Limb (tissue), 2 donors: ENCODE results near the gene AZI2.

ENCODE experiments used
- DNase-seq, 2 donors: peaks; one replicate each; pipeline ENCODE4 v3.0.0-alpha.2; 2016; ENCODE audit errors: extremely low spot score in 2 of 2

The AZI2 gene

DNA sequence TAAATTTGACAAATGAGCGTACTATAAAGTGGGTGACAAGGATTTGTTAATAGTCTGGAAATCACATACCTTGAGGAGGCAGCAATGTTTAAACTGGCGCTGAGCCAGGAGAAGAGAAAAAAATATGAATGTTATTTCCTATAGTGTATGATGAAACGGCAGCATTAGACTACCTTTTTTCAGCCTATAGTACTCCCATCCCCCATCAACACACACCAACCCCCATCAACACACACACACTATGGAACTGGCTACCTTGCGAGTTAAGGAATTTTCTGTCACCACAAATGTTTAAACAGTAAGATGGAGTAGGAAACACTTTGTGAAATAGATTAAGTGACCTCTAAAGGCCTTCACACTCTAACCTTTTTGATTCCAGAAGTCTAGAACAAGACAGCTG, 46.9 kb downstream of the AZI2 start:
- no peak for DNase-seq

- no peak for DNase-seq
Observed at GRCh38 chr3:28300345-28300962, 48.2 kb downstream of the AZI2 start.

DNA sequence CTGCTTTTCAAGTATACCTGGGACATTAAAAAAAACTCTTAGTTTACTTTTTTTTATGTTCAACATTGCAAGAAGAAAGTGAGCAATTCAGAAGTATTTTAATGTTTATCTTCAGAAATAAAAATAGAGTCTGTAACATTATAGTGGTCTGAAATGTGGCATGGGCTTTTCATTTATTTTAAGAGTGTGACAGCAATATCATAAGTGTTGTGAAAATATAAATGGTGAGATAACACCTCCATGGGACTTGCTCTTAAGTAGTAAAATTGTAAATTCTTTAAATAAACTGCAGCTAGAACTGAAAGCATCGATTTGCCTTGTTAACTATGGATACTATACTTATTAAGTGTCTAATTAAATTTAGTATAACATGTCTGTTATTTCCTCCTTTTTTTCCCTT, 48.9 kb downstream of the AZI2 start:
- DNase-seq: no peak

GRCh38 chr3:28295898-28296490, 52.6 kb downstream of the AZI2 start:
- peak in 1 of 2 donors; percentile 5 for DNase-seq

DNA sequence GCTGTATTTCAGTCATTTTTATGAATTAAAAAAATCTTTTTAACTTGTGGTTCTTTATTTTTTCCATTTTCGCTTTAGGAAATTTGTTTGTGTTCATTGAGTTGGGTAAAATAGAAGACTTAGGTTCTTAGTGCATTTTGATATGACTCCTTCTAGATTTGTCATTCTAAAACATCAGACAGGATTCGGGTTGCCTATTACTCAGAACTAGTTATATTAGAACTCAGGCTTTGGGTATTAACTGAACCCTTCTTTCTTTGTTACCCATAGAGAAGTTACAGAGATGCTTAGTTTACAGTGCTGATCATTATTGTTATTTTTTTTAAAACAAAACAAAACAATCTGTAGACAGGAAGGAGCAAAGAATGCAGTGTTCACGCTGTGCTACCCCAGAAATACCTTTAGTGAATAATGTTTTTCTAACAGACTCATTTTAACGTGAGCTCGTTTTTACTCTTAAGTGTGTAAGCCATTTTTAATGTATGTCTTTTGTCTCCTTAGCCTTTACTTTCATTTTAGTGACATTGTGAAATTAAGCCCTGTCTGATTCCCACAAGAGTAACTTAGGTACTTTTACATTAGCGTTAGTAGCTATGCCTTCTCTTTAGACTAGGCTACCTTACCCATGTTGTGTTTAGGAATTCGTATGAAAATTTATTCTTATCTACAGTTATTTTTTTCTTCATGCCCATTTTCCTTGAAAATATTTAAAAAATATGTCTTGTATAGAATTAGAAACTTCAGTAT, 53.8 kb downstream of the AZI2 start:
- DNase-seq: no peak

GRCh38 chr3:28292622-28293021, 56.0 kb downstream of the AZI2 start:
- no peak for DNase-seq

GRCh38 chr3:28291577-28291976, 57.0 kb downstream of the AZI2 start:
- no peak for DNase-seq

GRCh38 chr3:28290863-28291300, 57.7 kb downstream of the AZI2 start:
- no peak for DNase-seq

DNA sequence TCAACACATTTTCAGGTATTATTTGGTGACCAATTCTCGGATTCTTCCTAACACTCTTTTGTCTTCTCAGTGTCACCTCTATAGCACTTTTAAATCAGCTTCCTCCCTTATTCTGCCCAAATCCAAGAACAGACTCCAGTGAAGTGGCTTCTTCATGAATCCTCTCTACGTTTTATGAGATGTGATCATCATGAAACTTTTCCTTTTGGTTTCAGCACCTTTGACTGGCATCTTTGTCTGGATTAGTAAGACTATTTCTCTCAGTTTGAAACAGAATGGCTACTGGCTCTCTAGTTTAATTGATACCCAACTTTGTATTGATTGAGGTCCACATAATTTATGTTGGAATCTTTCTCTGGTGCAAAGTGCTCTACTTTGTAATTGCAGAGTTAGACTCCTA, 61.6 kb downstream of the AZI2 start:
- DNase-seq: no peak

DNA sequence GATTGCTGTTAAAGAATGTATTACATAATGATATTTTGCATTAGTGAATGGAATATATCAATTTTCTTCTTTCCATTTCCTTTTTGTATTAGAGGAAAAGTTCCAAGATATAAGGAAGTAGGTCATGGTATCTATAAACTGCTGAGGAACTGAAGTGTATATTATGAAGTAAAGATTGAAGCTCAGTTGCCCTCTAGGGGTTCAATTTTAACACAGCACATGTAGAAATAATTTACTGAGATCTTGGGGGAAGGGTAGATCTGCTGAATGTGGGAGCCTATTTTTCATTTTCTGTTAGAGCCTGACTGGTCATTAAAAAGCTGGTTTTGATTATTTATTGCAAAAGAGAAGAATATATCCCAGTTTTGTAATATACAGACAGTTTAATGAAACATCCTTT, 62.0 kb downstream of the AZI2 start:
- DNase-seq: peak in 1 of 2 donors; percentile 71

DNA sequence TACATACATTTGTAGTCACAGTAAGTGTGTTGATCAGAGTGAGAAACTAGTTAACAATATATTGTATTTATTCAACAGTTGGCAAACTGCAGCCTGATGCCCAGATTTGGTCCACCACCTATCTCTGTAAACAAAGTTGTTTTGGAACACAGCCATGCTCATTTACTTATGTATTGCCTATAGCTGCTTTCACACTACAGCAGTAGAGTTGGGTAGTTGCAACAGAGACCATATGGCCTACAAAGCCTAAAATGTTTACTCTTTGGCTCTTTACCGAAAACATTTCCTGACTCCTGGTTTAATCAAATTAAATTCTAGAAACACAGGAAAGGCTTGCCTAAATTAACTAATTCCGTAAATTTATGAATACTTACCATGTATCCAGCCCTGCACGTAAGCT, 67.8 kb downstream of the AZI2 start:
- DNase-seq: no peak

- no peak for DNase-seq
Observed at GRCh38 chr3:28279770-28280169, 68.9 kb downstream of the AZI2 start.

DNA sequence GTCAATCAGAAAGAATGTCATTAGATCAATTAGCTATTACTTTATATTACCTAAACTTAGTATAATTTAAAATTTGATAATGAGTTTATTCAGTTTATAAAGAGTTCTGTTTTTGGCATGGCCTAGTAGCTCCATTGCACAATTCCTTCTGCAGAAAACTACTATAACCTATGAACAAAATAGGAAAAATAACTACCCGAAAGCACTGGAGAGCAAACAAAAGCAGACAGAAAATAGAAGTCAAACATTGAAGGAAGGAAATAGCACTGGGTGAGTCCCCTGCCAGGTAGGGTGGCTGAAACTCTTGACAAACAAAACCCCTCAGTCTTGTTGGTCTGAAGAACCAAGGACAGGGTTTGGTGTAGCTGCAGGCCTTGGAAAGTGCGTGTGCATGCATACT, 69.7 kb downstream of the AZI2 start:
- DNase-seq: no peak

DNA sequence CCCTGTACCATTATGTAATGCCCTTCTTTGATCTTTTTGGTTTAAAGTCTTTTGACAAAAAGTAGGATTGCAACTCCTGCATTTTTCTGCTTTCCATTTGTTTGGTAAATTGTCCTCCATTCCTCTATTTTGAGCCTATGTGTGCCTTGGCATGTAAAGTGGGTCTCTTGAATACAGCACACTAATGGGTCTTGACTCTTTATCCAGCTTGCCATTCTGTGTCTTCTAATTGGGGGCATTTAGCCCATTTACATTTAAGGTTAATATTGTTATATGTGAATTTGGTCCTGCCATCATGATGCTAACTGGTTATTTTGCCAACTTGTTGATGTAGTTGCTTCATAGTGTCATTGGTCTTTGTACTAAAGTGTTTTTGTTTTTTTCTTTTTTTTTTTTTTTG, 74.8 kb downstream of the AZI2 start:
- DNase-seq: no peak
